Activated gamma-delta T cell (primary cell): ENCODE results near the gene GNG13.

Experiments used
- DNase-seq: peaks from one replicate; lab custom pipeline; 2025; lab: John Stamatoyannopoulos, UW

GNG13 gene

DNA sequence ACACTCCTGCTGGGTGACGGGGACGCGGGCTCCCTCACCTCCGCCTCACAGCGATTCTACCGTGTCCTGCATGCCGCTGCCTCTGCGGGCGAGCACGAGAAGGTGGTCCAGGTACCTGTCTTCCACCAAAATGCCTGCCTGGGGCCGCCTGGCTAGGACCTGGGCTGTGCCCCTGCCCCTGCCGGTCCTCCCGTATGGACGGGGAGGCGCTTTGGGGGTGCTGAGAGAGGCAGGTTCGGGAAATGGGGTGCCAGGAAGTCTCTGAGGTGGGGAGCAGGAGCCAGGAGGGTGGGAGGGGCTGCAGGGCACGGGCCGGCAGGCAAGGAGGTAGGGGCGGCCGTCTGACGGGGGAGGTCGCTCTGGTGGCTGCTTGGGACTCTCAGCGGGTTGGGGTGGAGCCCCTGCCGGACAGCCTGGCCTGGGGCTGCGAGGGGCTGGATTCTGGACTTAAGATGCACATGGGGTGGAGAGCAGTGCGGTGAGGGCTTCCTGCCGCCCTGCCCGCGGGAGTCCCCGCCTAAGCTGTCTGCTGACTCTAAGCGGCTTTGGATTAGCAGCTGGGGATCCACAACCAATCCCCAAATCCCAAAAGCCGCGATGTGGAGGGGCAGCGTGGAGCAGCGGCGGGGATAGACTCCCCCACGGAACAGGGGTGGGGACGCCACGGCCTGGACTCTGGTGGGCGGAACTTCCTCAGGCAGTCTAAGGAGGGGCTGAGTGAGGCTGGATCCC lies 6.3 kb downstream of the GNG13 start:
- no peak for DNase-seq

DNA sequence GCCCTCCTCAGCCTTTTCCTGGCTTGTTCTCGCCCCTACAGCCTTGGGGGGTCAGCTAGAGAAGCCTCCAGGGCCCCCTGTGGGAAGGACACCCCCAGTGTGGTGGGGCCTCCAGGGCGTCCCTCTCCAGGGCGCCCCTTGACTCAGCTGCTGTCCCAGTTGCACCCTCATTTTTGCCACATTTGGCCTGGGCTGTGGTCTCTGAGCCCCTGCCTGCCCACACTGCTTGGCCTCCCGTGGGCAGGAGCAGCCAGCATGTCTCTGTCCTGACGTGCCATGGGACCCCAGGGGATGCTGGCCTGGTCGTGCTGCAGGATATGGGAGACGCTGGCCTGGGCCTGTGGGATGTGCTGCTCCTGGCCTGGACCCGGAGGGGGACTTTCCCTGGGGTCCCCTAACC lies 7.1 kb downstream of the GNG13 start:
- DNase-seq: no peak

DNA sequence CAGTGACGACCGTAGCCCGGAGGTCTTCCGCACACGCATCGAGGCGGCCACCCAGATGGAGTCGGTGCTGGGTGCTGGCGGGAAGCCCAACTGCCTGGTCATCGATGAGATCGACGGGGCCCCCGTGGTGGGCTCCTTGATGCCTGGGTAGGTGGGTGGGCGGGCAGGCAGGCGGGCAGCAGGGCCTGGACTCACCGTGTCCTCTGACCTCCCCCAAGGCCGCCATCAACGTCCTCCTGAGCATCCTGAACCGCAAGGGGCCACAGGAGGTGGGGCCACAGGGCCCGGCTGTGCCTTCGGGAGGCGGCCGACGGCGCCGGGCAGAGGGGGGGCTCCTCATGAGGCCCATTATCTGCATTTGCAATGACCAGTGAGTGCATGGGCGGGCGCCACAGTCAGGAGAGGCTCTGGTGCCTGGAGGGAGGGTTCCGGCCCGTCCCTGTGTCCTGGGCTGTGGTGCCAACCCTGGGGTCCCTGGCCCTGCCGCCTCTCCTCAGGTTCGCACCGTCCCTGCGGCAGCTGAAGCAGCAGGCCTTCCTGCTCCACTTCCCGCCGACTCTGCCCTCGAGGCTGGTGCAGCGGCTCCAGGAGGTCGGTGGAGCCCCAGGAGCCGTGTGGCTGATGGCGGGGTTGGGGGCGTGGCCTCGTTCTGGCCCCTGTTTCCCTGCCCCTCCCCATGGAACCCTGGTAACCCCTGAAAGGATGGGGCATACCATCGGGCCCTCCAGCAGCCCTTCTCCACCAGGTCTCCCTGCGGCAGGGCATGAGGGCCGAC lies 8.1 kb downstream of the GNG13 start:
- DNase-seq: no peak

DNA sequence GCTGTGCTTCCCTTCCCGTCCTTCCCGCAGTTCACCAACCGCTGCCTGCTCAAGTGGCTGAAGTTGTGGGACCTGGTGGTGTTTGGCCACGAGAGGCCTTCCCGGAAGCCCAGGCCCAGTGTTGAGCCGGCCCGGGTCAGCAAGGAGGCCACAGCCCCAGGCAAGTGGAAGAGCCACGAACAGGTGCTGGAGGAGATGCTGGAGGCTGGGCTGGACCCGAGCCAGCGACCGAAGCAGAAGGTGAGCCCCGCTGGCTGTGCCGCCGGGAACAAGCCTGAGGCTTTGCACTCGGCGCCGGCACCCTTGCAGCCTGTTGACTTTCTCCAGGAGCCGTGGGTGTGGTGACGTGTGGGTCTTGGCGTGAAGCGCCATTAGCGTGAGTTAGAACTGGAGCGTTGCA lies 9.4 kb downstream of the GNG13 start:
- DNase-seq: no peak

DNA sequence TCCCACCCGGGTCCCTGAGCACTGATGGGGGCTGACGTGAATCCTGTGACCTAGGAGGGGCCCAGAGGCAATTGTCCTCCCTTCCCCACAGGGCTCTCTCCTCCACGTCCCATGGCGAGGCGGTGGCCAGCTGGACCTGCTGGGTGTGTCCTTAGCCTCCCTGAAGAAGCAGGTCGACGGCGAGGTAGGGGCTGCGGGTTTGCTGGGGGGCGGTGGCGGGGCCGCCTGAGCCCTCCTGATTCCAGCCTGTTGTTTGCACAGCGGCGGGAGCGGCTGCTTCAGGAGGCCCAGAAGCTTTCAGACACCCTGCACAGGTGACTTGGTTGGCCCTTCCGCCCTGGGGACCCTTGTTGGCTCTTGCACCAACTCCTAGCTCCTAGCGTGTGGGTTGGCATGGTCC lies 10.4 kb downstream of the GNG13 start:
- DNase-seq: no peak

DNA sequence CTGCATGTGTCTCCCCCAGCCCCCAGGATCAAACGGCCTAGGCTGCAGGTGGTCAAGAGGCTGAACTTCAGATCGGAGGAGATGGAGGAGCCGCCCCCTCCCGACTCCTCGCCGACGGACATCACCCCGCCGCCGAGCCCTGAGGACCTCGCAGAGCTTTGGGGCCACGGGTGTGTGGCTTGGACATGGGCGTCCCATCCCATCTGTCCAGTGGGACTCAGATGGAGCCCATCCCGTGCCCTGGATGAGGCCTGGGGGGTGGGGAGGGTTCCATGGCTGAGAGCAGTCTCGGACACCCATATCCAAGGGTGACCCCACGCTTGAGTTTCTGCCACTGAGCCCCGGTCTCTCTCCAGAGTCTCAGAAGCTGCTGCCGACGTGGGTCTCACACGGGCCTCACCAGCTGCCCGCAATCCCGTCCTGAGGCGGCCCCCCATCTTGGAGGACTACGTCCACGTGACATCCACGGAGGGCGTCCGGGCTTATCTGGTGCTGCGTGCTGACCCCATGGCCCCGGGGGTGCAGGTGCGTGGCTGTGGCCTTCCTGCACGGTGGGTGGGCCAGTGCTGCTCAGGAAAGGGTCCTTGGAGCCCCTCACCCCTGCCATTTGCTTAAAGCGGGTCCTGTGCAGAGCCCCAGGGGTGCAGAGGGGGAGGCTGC lies 11.2 kb downstream of the GNG13 start:
- no peak for DNase-seq

DNA sequence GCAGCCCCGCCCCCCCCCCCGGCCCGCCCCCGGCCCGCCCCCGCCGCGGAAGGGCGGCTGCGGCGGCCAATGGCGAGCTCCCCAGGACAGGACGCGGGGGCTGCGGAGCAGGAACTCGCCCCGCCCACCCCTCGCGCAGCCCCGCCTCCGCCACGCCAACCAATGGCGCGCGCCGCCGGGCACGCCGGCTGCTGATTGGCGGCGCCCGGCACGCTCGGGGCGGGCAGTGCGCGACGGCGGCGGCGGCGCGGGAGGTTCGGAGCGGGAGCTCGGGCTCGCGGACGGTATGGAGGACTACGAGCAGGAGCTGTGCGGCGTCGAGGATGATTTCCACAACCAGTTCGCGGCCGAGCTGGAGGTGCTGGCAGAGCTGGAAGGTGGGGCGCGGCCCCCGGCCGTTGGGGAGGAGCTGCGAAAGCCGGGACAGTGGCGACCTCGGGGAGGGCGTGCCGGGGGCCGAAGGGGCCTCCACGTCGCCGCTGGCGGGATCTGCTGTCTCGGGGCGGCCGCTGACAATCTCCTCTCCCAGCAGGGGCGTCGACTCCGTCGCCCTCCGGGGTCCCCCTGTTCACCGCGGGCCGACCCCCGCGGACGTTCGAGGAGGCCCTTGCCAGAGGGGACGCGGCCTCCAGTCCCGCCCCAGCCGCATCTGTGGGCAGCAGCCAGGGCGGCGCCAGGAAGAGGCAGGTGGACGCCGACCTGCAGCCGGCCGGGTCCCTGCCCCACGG lies 12.0 kb downstream of the GNG13 start, which contains the start of gene CHTF18:
Gene CHTF18 (plus strand): TSS at position 222 of the 728 bp plus-strand sequence. CDS start 65 bp downstream, at position 287.
- peak; percentile 94 for DNase-seq

DNA sequence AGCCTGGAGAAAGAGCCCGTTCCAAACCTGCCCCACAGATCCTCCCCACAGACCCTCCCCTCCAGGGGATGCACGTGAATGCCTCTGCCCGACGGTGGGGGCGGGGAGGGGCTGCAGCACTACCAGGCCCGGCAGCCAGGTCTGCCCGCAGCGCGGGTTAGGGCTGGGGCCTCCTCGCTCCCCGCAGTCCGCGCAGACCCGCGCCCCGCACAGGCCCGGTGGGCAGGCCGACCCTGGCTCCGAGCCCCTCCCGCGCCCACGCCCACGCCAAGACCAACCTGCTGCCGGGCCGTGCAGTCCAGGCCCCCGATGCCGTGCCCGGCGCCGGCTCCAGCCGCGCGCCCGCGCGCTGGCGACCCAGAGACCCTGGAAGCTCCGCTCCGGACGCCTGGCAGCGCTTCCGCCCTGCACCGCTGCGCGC lies 12.5 kb downstream of the GNG13 start, which contains the start of gene RPUSD1:
Gene RPUSD1 (minus strand): TSS at position 404 of the 421 bp plus-strand sequence. CDS start 644 bp downstream, outside the sequence.
- no peak for DNase-seq

DNA sequence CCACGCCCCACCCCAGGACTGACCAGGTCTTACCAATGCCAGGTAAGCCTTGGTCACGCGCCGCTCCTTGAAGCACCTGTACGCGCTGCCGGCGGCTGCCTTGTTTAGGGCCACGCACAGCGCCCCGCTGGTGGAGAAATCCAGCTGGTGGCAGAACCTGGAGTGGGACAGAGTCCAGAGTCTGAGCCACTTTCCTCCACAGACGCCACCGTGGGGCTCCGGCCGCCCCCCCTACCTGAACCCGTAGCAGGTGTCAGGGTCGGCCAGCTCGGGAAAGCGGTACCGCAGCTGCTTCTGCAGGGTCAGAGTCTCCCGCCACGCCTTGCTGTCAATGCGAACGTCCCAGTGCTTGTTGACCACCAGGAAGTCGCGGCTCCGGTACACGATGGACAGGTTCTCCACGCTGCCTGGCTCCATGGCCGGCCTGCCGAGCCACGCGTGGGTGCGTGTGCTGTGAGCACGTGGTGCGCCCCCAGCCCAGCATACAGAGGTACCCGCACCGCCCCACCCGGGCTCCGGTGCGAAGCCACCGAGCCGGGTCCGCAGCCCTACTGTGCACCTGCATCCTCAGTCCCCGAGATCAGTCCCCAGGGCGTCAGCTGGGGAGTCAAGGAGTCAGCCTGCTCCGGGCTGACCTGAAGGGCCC lies 13.1 kb downstream of the GNG13 start:
- DNase-seq: no peak

DNA sequence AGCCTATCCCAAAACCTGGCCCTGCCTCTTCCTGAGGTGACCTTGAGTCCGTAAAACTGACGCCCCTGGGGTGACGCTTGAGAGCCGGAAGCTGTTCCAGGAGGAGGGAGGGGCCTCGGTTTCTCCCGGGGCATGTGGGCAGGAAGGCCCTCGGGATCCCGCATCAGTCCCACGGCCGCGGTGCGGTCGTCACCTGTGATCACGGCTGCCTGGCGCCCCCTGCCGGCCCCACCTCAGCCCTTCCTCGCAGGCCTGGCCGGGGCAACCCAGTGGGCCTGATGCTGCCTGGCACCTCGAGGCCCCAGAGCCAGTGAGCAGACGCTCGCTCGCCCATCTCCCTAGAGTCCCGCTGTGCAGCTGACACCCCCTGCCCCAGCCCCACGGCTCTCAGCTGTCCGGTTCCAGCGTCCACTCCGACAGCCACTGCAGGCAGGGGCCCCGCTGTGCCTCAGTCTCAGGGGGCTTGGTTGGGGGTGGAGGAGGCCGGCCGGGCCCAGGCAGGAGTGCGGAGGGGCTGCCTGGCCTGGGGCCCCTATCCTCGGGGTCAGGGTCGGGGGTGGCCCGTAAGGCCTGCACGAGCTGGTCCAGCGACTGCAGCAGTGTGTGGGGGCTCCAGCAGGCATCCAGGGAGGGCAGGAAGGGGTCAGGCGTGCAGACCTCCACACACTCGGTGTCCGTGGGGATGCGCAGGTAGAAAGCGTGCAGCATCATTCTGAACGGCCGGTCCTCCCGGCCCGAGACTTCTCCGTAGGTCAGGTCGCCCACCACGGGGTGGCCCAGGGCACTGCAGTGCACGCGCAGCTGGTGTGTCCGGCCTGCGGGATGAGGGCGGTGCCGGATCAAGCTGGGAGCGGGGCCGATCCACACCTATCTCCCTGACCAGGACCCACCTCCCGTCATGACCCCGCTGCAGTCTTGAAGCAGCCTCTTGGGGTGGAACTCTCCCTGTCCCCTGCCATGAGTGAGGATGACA lies 14.7 kb downstream of the GNG13 start:
- DNase-seq: peak; percentile 56

DNA sequence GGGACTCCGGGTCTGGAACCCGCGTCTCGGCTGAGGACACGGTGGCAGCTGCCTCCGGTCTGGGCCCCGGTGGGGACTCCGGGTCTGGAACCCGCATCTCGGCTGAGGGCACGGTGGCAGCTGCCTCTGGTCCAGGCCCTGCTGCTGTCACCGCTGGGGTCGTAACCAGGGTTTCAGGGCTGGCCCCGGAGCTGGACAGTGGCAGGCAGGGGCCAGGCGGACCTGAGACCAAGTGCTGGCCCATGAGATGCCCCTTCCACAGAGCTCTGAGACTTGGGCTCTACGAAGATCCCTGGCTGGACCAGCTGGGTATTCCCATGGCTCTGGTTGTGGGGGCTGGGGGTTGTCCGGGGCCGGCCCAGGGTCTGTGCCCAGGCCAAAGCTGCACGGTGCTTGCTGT lies 16.1 kb downstream of the GNG13 start:
- no peak for DNase-seq

DNA sequence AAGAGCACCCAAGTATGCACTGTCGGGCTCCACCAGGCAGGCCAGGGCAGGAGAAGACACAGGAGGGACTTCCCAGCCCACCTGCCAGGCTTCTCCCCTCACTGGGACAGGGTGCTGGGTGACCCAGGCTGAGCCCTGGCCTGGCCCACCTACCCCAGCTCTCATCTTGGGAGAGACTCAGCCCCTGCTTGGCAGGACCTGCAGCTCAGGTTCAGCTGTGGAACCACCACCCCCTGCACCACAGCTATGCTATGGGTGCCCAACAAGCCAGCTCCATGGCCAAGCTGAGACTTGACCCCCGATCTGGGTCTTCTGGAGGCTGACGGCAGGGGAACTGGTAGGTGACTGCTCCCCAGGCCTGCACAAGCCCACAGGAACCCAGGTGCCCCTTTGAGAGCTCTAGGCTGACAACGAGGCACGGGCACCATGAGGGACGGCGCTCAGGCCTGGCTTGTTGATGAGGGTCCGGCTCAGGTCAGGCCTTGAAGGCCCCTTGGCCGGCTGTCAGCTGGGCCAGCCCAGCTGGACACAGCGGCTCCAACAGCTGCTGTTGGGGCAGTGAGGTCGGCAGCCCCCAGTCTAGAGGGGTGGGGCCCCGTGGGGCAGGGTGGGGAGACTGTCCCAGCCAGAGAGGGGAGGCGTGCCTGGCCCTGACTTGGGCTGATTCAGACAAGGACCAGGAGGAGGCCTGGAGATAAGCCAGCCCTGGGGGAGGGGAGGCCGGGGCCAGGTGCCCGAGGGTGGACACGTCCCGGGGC lies 17.0 kb downstream of the GNG13 start:
- DNase-seq: no peak

DNA sequence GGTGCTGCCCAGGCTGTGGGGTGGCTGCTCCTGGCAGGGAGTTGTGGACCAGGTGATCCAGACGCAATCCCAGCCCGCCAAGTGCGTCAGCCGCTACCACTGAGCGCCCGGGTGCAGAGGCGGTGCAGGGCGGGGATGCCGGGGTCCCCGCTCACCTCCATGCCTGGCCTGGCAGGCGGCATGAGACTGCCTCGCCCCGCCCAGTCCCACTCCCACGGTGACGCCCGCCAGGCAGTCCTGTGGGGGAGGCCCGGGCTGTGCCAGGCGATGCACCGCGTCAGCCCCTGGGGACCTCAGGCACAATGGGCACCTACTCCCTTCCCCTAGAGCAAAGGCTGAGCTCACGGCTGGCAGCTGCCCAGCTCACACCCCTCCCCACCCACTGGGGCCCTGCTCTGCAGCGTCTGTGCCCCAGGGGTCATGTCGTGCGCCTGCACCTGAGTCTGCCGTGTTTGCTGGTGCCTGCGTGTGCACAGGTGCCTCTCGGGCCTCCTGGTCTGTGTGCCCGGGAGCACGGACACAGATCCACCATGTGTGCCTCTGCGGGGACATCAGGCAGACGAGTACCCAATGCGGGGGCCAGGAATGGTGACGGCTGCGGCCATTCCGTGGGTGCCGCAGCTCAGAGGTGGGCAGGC lies 17.6 kb downstream of the GNG13 start:
- no peak for DNase-seq

DNA sequence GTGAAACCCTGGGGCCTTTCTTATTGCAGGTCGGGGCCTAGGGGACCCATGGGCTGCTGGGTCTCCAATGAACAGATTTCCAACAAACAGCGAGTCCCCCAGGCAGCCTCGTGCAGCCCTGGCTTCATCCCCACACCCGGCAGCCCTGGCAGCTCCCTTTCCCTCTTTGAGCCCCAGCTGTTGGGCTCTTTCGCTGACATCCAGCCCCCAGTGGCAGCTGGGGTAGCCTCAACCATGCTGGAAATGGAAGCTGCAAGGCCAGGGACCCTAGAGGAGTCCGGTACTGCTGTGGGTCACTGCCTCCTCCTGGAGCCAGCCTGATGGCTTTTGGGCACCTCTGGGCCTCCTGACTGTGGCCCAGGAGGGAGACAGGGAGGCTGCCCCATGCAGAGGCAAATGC lies 18.3 kb downstream of the GNG13 start:
- no peak for DNase-seq

DNA sequence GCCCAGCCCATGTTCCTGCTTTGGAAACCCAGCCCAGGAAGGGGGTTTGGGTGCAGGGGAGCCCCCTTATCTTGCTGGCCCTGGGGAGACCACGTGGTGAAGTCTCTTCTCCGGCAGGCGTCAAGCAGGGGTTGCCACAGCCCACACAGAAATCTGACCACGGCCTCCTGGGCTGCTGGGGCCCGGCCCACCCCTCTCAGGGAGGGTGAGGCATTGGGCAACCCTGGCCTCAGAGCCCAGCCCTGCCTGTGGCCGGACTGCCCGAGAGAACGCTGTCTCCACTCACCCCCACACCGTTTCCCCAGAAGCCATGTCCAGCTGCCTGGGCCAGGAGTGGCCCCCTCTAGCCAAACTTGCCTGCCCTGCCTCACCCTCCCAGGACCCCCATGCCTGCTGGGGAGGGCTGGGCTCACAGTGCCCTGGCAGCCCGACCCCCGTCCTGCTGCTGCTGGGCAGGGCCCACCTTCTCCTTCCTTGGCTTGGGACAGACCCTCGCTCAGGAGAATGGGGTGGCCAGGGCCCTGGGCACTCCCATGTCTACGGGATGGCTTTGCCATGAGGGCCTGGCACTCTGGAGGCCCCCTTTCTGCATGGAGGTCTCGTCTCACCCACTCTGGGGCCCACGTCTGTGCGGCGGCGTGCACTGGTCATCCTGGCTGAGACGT lies 19.1 kb downstream of the GNG13 start:
- no peak for DNase-seq

DNA sequence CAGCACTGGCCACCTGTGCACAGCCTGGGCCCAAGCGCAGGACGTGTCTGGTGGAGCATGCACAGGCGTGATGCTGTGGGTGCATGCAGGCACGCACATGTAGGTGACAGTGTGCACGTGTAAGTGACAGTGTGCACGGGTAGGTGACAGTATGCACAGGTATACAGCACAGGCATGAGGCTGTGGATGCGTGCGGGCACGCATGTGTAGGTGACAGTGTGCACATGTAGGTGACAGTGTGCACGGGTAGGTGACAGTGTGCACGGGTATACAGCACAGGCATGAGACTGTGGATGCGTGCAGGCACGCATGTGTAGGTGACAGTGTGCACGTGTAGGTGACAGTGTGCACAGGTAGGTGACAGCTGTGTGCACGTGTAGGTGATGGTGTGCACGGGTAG lies 20.2 kb downstream of the GNG13 start:
- no peak for DNase-seq

DNA sequence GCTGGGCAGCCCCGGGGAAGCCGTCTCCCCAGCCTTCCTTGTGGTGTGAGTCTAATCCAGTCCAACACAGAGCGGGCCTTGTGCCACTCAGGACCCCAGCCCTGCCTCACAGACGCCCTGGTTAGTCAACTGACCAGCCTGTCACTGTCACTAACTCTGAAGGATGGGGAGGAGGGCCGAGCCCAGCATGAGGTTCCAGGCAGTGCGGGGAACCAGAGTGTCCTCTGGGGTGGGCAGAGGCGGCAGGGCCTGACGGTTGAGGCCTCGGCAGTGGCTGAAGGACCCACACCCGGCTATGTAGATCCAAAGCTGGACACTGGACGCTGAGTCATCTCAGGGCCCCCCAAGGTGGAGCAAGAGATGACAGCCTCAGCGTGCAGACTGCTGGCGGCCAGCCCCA lies 21.0 kb downstream of the GNG13 start:
- no peak for DNase-seq

DNA sequence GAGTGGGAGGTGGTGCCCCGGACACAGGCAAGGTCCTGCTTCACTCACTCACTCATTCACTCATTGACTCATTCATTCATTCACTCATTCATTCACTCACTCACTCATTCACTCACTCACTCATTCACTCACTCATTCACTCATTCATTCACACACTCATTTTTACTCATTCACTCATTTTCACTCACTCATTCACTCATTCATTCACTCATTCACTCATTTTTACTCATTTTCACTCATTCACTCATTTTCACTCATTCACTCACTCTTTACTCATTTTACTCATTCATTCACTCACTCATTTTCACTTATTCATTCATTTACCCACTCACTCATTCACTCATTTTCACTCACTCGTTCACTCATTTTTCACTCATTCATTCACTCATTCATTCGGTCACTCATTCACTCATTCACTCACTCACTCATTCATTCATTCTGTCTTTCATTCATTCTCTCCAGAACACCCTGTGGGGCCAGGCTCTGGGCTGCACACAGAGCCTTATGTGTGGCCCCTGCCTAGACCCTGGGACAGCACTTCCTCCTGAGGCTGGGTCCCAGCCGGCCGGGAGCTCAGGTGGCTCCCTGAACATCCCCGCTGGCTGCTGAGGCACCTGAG lies 21.5 kb downstream of the GNG13 start:
- no peak for DNase-seq
